GM12892 (cell line): ENCODE results near the gene RRAGB.

Experiments used
- POLR2A ChIP-seq: IDR thresholded peaks from 2 replicates; pipeline ENCODE4 v1.6.1; 2011; ENCODE audit warnings: low read depth, low read length, control low read depth
- POLR2AphosphoS5 ChIP-seq: IDR thresholded peaks from 2 replicates; pipeline ENCODE4 v1.6.1; 2011; ENCODE audit warnings: low read depth, low read length, control low read depth
- TAF1 ChIP-seq: IDR thresholded peaks from 2 replicates; pipeline ENCODE4 v1.6.1; 2011; ENCODE audit warnings: low read depth, mild to moderate bottlenecking, control low read depth, low read length, borderline replicate concordance

GRCh38 chrX:55731826-55732225 is 14.3 kb downstream of the RRAGB start:
- no peak for TF ChIP-seq POLR2AphosphoS5
- TF ChIP-seq POLR2A = no peak
- TF ChIP-seq TAF1 = no peak
